Stimulated activated naive CD8-positive, alpha-beta T cell treated with anti-CD3 and anti-CD28 coated beads, Interleukin-15, amount 100 ng/mL, for 72 hours (primary cell): ENCODE measurements around the gene ADAP1.

Experiments
- ATAC-seq: fragments of 150-1000 bp; cut with Tn5 transposase; 2 replicates; pipeline ENCODE4 v1.10.0; 2021; ENCODE audit warnings: mild to moderate bottlenecking, moderate library complexity
- DNase-seq, 2 donors: peaks; one replicate each; pipeline ENCODE4 v3.0.0; 2021 to 2022
- H3K27ac Mint-ChIP-seq, 2 donors: one replicate each; pipeline ENCODE4 v1.8.0; 2022; ENCODE audit warnings: mild to moderate bottlenecking in 2 of 2, mixed read lengths in 2 of 2, moderate library complexity in 2 of 2
- H3K27me3 Mint-ChIP-seq: one replicate; pipeline ENCODE4 v1.8.0; 2022; ENCODE audit warnings: mixed read lengths
- H3K4me1 Mint-ChIP-seq: one replicate; pipeline ENCODE4 v1.8.0; 2022; ENCODE audit warnings: mild to moderate bottlenecking, mixed read lengths
- H3K4me3 Mint-ChIP-seq, 2 donors: one replicate each; pipeline ENCODE4 v1.8.0; 2022; ENCODE audit warnings: mild to moderate bottlenecking in 2 of 2, mixed read lengths in 2 of 2, moderate library complexity in 1 of 2
- H3K9me3 Mint-ChIP-seq, 2 donors: one replicate each; pipeline ENCODE4 v1.8.0; 2022; ENCODE audit warnings: mixed read lengths in 2 of 2

ADAP1 gene

GRCh38 chr7:991729-992656 lies 37.5 kb upstream of the ADAP1 start:
- H3K4me1 Mint-ChIP-seq = peaks cover 8% of the 10 kb centered on the region
- DNase-seq (no peak), ATAC-seq (no peak)
- peak overlapping the region in 1 of 2 donors; percentile 82 for H3K27ac Mint-ChIP-seq
- H3K9me3 Mint-ChIP-seq = no peaks in the 10 kb centered on the region
- peaks cover 12% of the 10 kb centered on the region for H3K27me3 Mint-ChIP-seq
- no peak overlapping the region for H3K4me3 Mint-ChIP-seq

GRCh38 chr7:990933-991728 lies 36.7 kb upstream of the ADAP1 start:
- Mint-ChIP-seq H3K4me3 (no peak overlapping the region), H3K4me1 (peaks cover 15% of the 10 kb centered on the region), H3K27me3 (peaks cover 20% of the 10 kb centered on the region), H3K27ac (peak overlapping the region in 1 of 2 donors; percentile 19), H3K9me3 (no peaks in the 10 kb centered on the region)
- DNase-seq (no peak), ATAC-seq (no peak)

GRCh38 chr7:990352-990932 lies 36.0 kb upstream of the ADAP1 start:
- no peaks in the 10 kb centered on the region for H3K9me3 Mint-ChIP-seq
- no peak for DNase-seq
- no peak for ATAC-seq
- H3K27ac Mint-ChIP-seq = no peak overlapping the region
- no peak overlapping the region for H3K4me3 Mint-ChIP-seq
- H3K27me3 Mint-ChIP-seq = peaks cover 27% of the 10 kb centered on the region
- H3K4me1 Mint-ChIP-seq = peaks cover 20% of the 10 kb centered on the region

- no peak overlapping the region for H3K4me3 Mint-ChIP-seq
- H3K27ac Mint-ChIP-seq = peak overlapping the region in 1 of 2 donors; percentile 93
- peaks cover 22% of the 10 kb centered on the region for H3K4me1 Mint-ChIP-seq
Observed at GRCh38 chr7:988963-989529, 34.6 kb upstream of the ADAP1 start.

GRCh38 chr7:988426-988911 lies 34.0 kb upstream of the ADAP1 start:
- H3K9me3 Mint-ChIP-seq = no peaks in the 10 kb centered on the region
- H3K27ac Mint-ChIP-seq = no peak overlapping the region
- no peak overlapping the region for H3K4me3 Mint-ChIP-seq
- no peak for ATAC-seq
- peaks cover 32% of the 10 kb centered on the region for H3K27me3 Mint-ChIP-seq
- DNase-seq = no peak
- peaks cover 22% of the 10 kb centered on the region for H3K4me1 Mint-ChIP-seq

More at GRCh38 chr7:988963-989529, 34.6 kb upstream of the ADAP1 start:
- H3K27me3 Mint-ChIP-seq = peaks cover 32% of the 10 kb centered on the region
- DNase-seq (no peak), ATAC-seq (no peak)
- H3K9me3 Mint-ChIP-seq = no peaks in the 10 kb centered on the region

- no peaks in the 10 kb centered on the region for H3K9me3 Mint-ChIP-seq
- ATAC-seq = no peak
- H3K4me1 Mint-ChIP-seq = peaks cover 17% of the 10 kb centered on the region
- H3K27me3 Mint-ChIP-seq = peaks cover 32% of the 10 kb centered on the region
- no peak for DNase-seq
- no peak overlapping the region for H3K4me3 Mint-ChIP-seq
- H3K27ac Mint-ChIP-seq = no peak overlapping the region
Observed at GRCh38 chr7:987909-988308, 33.4 kb upstream of the ADAP1 start.

- H3K4me1 Mint-ChIP-seq = peaks cover 14% of the 10 kb centered on the region
- peak; percentile 8 for ATAC-seq
- peaks cover 32% of the 10 kb centered on the region for H3K27me3 Mint-ChIP-seq
- DNase-seq = no peak
- no peak overlapping the region for H3K4me3 Mint-ChIP-seq
- H3K9me3 Mint-ChIP-seq = no peaks in the 10 kb centered on the region
- no peak overlapping the region for H3K27ac Mint-ChIP-seq
Observed at GRCh38 chr7:986766-987751, 32.6 kb upstream of the ADAP1 start.

GRCh38 chr7:985915-986741 lies 31.6 kb upstream of the ADAP1 start:
- H3K4me3 Mint-ChIP-seq = no peak overlapping the region
- ATAC-seq (no peak), DNase-seq (no peak)
- peaks cover 32% of the 10 kb centered on the region for H3K27me3 Mint-ChIP-seq
- H3K27ac Mint-ChIP-seq = no peak overlapping the region
- no peaks in the 10 kb centered on the region for H3K9me3 Mint-ChIP-seq
- H3K4me1 Mint-ChIP-seq = peaks cover 14% of the 10 kb centered on the region

GRCh38 chr7:985127-985416 lies 30.6 kb upstream of the ADAP1 start:
- DNase-seq (no peak), ATAC-seq (no peak)
- peaks cover 32% of the 10 kb centered on the region for H3K27me3 Mint-ChIP-seq
- H3K27ac Mint-ChIP-seq = no peak overlapping the region
- no peaks in the 10 kb centered on the region for H3K9me3 Mint-ChIP-seq
- no peak overlapping the region for H3K4me3 Mint-ChIP-seq
- peaks cover 14% of the 10 kb centered on the region for H3K4me1 Mint-ChIP-seq

GRCh38 chr7:984361-985126 lies 30.1 kb upstream of the ADAP1 start:
- H3K4me1 Mint-ChIP-seq = peaks cover 14% of the 10 kb centered on the region
- H3K27me3 Mint-ChIP-seq = peaks cover 32% of the 10 kb centered on the region
- no peak for ATAC-seq

GRCh38 chr7:983616-984071 lies 29.2 kb upstream of the ADAP1 start:
- no peak for DNase-seq
- no peak overlapping the region for H3K27ac Mint-ChIP-seq
- no peak overlapping the region for H3K4me3 Mint-ChIP-seq
- ATAC-seq = no peak
- peaks cover 14% of the 10 kb centered on the region for H3K4me1 Mint-ChIP-seq
- no peaks in the 10 kb centered on the region for H3K9me3 Mint-ChIP-seq
- peaks cover 32% of the 10 kb centered on the region for H3K27me3 Mint-ChIP-seq

More at GRCh38 chr7:984361-985126, 30.1 kb upstream of the ADAP1 start:
- H3K27ac Mint-ChIP-seq = no peak overlapping the region
- no peaks in the 10 kb centered on the region for H3K9me3 Mint-ChIP-seq
- H3K4me3 Mint-ChIP-seq = no peak overlapping the region
- DNase-seq = no peak

- DNase-seq (no peak), ATAC-seq (peak; percentile 16)
- Mint-ChIP-seq H3K4me1 (peaks cover 14% of the 10 kb centered on the region), H3K27ac (no peak within 1 kb of the TSS), H3K9me3 (no peaks in the 10 kb centered on the region), H3K27me3 (peaks cover 30% of the 10 kb centered on the region), H3K4me3 (no peak within 1 kb of the TSS)
Observed at GRCh38 chr7:983004-983615, 28.6 kb upstream of the ADAP1 start, which contains the start of gene CYP2W1. TSS of gene CYP2W1 (plus strand) at chr7:983181. CDS start at chr7:983212, 31 bp downstream.
